Left forelimb (tissue), 1 donor: Measurements from ENCODE around the gene SLC44A1.

Experiments used
- DNase-seq: peaks from one replicate; pipeline ENCODE4 v3.0.0-alpha.2; 2018; ENCODE audit warnings: low spot score

The SLC44A1 gene

GRCh38 chr9:105338308-105338707 lies 93.9 kb downstream of the SLC44A1 start:
- DNase-seq = no peak

- DNase-seq = no peak
These were observed 95.4 kb downstream of the SLC44A1 start for GRCh38 chr9:105339849-105340248.

GRCh38 chr9:105341434-105342146 lies 97.1 kb downstream of the SLC44A1 start:
- no peak for DNase-seq

- no peak for DNase-seq
These were observed 97.7 kb downstream of the SLC44A1 start for GRCh38 chr9:105342147-105342505.

GRCh38 chr9:105344283-105344682 lies 99.8 kb downstream of the SLC44A1 start:
- no peak for DNase-seq

GRCh38 chr9:105345626-105346025 lies 101.2 kb downstream of the SLC44A1 start:
- DNase-seq = no peak

- no peak for DNase-seq
These were observed 101.8 kb downstream of the SLC44A1 start for GRCh38 chr9:105346273-105346672.

GRCh38 chr9:105354448-105354847 lies 110.0 kb downstream of the SLC44A1 start:
- DNase-seq = no peak

GRCh38 chr9:105355781-105356180 lies 111.3 kb downstream of the SLC44A1 start:
- no peak for DNase-seq

- DNase-seq = no peak
These were observed 113.5 kb downstream of the SLC44A1 start for GRCh38 chr9:105357937-105358336.

- no peak for DNase-seq
These were observed 115.4 kb downstream of the SLC44A1 start for GRCh38 chr9:105359892-105360291.

GRCh38 chr9:105360344-105360743 lies 115.9 kb downstream of the SLC44A1 start:
- no peak for DNase-seq

- no peak for DNase-seq
These were observed 117.4 kb downstream of the SLC44A1 start for GRCh38 chr9:105361873-105362272.

GRCh38 chr9:105362470-105362869 lies 118.0 kb downstream of the SLC44A1 start:
- no peak for DNase-seq

GRCh38 chr9:105363837-105364236 lies 119.4 kb downstream of the SLC44A1 start:
- no peak for DNase-seq

- no peak for DNase-seq
These were observed 125.5 kb downstream of the SLC44A1 start for GRCh38 chr9:105369911-105370310.

GRCh38 chr9:105373723-105374122 lies 129.3 kb downstream of the SLC44A1 start:
- no peak for DNase-seq

GRCh38 chr9:105375323-105375722 lies 130.9 kb downstream of the SLC44A1 start:
- no peak for DNase-seq

GRCh38 chr9:105376893-105377292 lies 132.4 kb downstream of the SLC44A1 start:
- DNase-seq = no peak

- no peak for DNase-seq
These were observed 141.0 kb downstream of the SLC44A1 start for GRCh38 chr9:105385381-105385985.

GRCh38 chr9:105389796-105390195 lies 145.3 kb downstream of the SLC44A1 start:
- DNase-seq = no peak

GRCh38 chr9:105390871-105391270 lies 146.4 kb downstream of the SLC44A1 start:
- no peak for DNase-seq

- DNase-seq = no peak
These were observed 146.8 kb downstream of the SLC44A1 start for GRCh38 chr9:105391288-105391687.

GRCh38 chr9:105392531-105392930 lies 148.1 kb downstream of the SLC44A1 start:
- DNase-seq = no peak
